Right kidney (tissue), 9 donors: ENCODE data around the gene TNS2.
A peak's percentile ranks its signal among the peaks of the same experiment; 100 is the strongest.
"Not testable (repeated sequence)": the region's sequence is repeated elsewhere in the genome, so short reads cannot be mapped to it uniquely, and the experiment has no call there.

Experiments
- DNase-seq: peaks from one replicate; pipeline ENCODE4 v3.0.0-alpha.2; 2016
- long read RNA-seq, 8 donors: transcript quantifications; one replicate each; lab custom pipeline, GENCODE V29; 2026

The TNS2 gene
- long read RNA-seq, donor 1, partial matches to known transcripts: 19 of 25 reads
- long read RNA-seq, donor 1, other reads (novel, unspliced or antisense): 0 of 25 reads
- long read RNA-seq, donor 2, full-length matches to known transcripts: 1 of 23 reads
- long read RNA-seq, donor 2, partial matches to known transcripts: 22 of 23 reads
- long read RNA-seq, donor 2, other reads (novel, unspliced or antisense): 0 of 23 reads
- long read RNA-seq, donor 3, partial matches to known transcripts: 19 of 24 reads
- long read RNA-seq, donor 3, other reads (novel, unspliced or antisense): 0 of 24 reads
- long read RNA-seq, donor 4, transcript TNS2-215 (2 exons, 525 nt): major isoform, 5 of 30 reads
- long read RNA-seq, donor 4, partial matches to known transcripts: 24 of 30 reads
- long read RNA-seq, donor 4, other reads (novel, unspliced or antisense): 0 of 30 reads
- long read RNA-seq, donor 5, partial matches to known transcripts: 5 of 5 reads
- long read RNA-seq, donor 5, other reads (novel, unspliced or antisense): 0 of 5 reads
- long read RNA-seq, donor 6, partial matches to known transcripts: 37 of 38 reads
- long read RNA-seq, donor 6, other reads (novel, unspliced or antisense): 0 of 38 reads
- long read RNA-seq, donor 7, partial matches to known transcripts: 64 of 85 reads
- long read RNA-seq, donor 7, other reads (novel, unspliced or antisense): 14 of 85 reads
- long read RNA-seq, donor 8, full-length matches to known transcripts: 1 of 41 reads
- long read RNA-seq, donor 8, partial matches to known transcripts: 33 of 41 reads
- long read RNA-seq, donor 8, other reads (novel, unspliced or antisense): 7 of 41 reads

GRCh38 chr12:53049571-53050318, at the start of gene TNS2:
Gene TNS2 (plus strand): TSS chr12:53050065. CDS start chr12:53050186, 121 bp downstream.
- peak; percentile 66 for DNase-seq

GRCh38 chr12:53004178-53004577, 45.7 kb upstream of the TNS2 start:
- no peak for DNase-seq

- DNase-seq: no peak
These were observed 45.3 kb upstream of the TNS2 start for GRCh38 chr12:53004582-53004981.

DNA sequence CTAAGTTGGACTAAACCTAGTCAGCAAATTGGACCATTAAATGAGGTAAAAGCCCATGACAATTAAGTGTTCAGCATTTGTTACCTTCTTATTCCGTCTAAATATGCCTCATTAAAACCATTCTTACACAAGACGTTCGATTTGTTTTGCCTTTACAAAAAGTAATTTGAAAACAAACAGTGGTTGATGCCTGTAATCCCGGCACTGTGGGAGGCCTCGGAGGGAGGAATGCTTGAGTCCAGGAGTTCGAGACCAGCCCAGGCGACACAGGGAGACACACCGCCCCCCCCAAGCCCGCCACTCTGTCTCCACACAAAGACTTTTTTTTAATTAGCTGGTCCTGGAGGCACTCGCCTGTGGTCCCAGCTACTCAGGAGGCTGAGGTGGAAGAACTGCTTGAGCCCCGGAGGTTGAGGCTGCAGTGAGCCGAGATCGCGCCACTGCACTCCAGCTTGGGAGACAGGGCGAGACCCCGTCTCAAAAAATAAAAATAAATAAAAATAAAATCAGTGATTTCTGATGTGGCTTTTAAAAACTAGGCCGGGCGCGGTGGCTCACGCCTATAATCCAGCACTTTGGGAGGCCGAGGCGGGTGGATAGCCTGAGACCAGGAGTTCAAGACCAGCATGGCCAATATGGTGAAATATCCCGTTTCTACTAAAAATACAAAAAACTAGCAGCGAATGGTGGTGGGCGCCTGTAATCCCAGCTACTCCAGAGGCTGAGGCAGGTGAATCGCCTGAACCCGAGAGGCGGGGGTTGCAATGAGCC, 44.5 kb upstream of the TNS2 start:
- no peak for DNase-seq

GRCh38 chr12:53005986-53006809, 43.7 kb upstream of the TNS2 start, which contains the start of gene EIF4B:
Gene EIF4B (plus strand): TSS chr12:53006456. CDS start chr12:53006484, 28 bp downstream.
- peak; percentile 93 for DNase-seq

- DNase-seq: no peak
These were observed 43.0 kb upstream of the TNS2 start for GRCh38 chr12:53006810-53007309.

GRCh38 chr12:53007343-53007742, 42.5 kb upstream of the TNS2 start:
- DNase-seq: no peak

DNA sequence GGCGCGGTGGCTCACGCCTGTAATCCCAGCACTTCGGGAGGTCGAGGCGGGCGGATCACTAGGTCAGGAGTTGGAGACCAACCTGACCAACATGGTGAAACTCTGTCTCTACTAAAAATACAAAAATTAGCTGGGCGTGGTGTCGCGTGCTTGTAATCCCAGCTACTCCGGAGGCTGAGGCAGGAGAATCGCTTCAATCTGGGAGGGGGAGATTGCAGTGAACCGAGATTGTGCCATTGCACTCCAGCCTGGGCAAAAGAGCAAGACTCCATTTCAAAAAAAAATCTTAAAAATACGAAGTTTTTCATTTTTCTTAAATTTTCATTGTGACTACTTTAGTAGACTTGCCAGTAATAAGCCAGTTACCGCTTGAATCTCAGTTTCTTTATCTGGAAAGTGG, 41.1 kb upstream of the TNS2 start:
- DNase-seq: not testable (repeated sequence)

DNA sequence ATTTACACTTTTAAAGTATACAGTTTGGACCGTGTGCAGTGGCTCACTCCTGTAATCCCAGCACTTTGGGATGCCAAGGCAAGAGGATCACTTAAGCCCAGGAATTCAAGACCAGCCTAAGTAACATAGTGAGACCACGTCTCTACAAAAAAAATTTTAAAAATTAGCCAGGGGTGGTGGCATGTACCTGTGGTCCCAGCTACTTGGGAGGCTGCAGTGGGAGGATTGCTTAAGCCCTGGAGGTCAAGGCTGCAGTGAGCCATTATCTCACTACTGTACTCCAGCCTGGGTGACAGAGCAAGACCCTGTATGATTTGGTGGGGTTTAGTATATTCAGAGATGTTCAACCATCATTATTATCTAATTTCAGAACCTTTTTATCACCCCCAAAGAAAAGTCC, 38.9 kb upstream of the TNS2 start:
- no peak for DNase-seq

- DNase-seq: no peak
These were observed 38.0 kb upstream of the TNS2 start for GRCh38 chr12:53011889-53012288.

DNA sequence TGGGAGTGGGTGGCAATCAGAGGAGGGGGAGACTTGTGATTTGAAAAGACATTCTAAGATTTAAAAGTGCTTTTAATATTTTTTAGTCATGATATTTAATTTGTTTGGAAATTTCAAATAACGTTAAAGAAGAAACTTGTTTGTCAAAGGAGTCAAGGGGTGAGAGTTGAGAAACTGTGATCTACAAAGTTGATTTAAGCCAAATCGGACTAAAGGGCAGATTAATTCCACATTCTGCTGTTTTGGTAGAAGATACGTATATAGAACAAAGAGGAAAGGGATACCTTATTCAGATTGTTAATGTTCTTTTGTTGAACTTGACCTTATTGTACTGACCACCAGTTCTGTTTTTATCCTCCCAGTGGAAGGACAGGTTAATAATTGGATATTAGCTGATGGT, 36.9 kb upstream of the TNS2 start:
- DNase-seq: no peak

- DNase-seq: no peak
These were observed 35.2 kb upstream of the TNS2 start for GRCh38 chr12:53014709-53015108.

DNA sequence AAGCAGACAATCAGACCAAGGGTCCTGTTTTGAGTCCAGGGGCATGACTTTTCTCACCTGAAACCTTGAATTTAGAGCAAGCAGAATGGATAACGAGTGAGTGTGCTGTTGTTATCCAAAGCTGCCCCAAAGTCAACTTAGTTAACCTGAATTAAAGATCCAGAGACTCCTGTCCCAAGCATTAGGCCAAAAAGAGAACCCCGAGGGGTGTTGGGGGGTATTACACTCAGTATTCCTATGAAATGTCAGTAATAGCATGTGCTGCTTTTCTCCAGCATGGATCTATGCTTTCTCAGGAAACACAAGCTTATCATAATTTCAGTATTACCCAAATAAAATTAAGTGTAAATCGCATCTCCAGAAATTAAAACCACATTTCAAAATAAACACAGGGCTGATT, 24.6 kb upstream of the TNS2 start:
- DNase-seq: no peak

- not testable (repeated sequence) for DNase-seq
These were observed 22.9 kb upstream of the TNS2 start for GRCh38 chr12:53027014-53027413.

- no peak for DNase-seq
These were observed 18.2 kb upstream of the TNS2 start for GRCh38 chr12:53031616-53032015.

DNA sequence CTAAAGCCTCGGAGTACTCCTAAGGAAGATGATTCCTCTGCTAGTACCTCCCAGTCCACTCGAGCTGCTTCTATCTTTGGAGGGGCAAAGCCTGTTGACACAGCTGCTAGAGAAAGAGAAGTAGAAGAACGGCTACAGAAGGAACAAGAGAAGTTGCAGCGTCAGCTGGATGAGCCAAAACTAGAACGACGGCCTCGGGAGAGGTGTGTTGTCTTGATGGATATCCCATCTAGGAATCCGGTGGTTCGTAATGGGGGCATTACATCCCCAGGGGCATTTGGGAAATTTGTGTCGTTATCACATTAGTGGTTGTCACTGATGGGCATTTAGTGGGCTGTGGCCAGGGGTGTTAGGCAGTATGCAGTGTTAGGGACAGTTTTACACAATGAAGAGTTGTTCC, 16.0 kb upstream of the TNS2 start:
- not testable (repeated sequence) for DNase-seq

DNA sequence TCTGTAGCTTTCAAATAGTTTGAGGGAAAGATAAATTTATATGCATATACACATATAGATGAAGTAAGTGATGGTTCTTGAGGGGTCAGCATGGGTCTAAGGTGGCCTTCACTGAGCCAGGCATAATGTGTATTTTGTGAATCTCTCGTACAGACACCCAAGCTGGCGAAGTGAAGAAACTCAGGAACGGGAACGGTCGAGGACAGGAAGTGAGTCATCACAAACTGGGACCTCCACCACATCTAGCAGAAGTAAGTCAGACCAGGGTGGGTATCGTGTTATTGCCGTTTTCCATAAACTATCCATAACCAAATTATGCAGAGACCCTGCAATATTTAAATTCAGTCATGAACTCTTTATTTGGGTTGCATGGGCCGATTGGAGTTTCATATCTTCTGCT, 15.4 kb upstream of the TNS2 start:
- DNase-seq: no peak

DNA sequence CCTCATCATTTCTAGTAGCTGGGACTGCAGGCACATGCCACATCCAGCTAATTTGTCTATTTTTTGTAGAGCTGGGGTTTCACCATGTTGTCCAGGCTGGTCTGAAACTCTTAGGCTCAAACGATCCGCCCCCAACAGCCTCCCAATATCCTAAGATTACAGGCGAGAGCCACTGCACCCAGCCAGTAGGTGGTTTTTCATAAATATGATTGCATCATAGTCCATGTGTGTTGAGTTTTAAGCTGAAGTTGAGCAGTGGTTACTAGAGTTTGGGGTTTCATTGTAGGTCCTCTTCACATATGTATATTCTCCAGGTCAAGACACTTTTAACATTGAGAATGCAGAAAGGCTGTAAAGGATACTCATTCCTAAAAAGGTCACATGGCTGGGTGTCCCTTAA, 13.1 kb upstream of the TNS2 start:
- DNase-seq: no peak

DNA sequence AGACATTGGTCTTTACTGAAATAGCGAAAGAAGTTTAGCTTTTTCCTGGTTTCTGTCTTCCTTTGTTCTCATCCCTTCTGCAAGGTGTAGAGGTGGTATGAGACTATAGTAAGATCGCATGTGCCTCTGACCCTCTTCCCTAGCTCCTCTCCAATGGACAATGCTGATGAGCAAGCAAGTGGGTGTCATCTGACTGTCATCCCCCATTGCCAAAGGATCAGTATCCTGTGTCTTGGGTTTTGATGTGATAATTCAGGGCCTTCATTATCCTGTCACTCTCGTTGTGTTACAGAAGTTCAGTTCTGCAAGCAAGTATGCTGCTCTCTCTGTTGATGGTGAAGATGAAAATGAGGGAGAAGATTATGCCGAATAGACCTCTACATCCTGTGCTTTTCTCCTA, 10.0 kb upstream of the TNS2 start:
- DNase-seq: no peak

DNA sequence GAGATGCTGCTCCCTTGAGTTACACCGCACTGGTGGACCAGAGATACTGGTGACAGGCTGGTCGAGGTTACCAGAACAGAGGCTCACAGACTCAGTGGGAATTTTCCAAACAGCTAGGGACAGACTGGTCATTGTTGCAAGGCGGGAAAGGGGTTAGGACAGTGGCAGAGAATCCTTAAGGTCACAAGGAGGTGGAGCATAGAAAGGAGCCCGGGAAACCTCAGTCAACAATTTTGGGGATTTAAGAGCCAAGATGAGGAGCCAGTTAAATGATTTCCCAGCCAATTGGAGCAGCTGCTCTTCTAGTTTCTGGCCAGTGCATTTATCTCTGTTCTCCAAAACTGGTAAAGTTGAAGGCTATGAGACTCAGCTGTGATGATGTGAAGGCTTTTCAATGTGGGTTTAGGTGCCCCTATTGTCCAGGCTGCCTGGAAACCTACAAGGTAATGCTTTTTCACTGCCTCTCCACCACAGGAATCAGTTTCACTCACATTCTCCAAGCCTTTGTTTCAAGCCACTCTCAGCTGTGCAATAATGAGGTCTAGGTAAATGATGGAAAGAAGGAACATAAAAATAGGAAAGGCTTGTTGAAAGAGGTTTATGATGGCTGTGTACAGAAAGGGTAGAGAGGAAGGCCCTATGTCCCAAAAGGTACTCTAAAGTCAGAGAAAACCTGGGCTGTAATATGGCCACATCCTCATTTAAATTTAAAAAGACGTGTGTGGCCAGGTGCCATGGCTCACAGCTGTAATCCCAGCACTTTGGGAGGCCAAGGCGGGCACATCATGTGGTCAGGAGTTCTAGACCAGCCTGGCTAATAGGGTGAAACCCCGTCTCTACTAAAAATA, 7.0 kb upstream of the TNS2 start:
- no peak for DNase-seq
